ENCODE measurements around the gene MRPL4. TPM values are rescaled to one million over a fixed set of nuclear protein-coding genes. Genes with fewer than 3 reads are reported as not detected.

The MRPL4 gene
- total RNA-seq, 1 experiment from 2014 or later, result 99.3 TPM

DNA sequence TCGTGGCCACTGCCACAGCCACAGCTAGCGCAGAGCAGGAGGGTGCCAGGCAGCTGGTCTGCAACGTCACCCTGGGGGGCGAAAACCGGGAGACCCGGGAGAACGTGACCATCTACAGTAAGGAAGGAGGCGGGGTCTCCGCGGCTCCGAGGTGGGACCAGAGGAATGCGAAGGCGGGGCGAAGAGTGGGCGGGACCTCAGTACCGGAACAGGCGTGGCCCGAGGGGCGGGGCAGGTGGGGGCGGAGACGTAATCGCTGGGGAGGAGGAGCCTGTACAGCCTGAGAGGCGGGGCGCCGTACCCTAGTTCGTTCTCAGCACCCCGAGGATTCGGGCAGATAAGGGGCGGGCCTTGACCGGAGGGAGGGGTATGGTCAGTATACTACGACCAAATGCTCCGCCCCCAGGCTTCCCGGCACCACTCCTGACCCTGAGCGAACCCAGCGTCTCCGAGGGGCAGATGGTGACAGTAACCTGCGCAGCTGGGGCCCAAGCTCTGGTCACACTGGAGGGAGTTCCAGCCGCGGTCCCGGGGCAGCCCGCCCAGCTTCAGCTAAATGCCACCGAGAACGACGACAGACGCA, 40.3 kb downstream of the MRPL4 start:
- no peaks in the 10 kb centered on the region; the same call in 1 of the 2 replicates for H3K4me1 ChIP-seq (ENCODE audit: insufficient read depth, low read length)
- no peak overlapping the region for H2BK120ac ChIP-seq (ENCODE audit: low read depth, low read length, poor library complexity, severe bottlenecking)
- H2AK5ac ChIP-seq (ENCODE audit: insufficient read length, low read length), result no peak overlapping the region
- TF ChIP-seq, protein P1, sequence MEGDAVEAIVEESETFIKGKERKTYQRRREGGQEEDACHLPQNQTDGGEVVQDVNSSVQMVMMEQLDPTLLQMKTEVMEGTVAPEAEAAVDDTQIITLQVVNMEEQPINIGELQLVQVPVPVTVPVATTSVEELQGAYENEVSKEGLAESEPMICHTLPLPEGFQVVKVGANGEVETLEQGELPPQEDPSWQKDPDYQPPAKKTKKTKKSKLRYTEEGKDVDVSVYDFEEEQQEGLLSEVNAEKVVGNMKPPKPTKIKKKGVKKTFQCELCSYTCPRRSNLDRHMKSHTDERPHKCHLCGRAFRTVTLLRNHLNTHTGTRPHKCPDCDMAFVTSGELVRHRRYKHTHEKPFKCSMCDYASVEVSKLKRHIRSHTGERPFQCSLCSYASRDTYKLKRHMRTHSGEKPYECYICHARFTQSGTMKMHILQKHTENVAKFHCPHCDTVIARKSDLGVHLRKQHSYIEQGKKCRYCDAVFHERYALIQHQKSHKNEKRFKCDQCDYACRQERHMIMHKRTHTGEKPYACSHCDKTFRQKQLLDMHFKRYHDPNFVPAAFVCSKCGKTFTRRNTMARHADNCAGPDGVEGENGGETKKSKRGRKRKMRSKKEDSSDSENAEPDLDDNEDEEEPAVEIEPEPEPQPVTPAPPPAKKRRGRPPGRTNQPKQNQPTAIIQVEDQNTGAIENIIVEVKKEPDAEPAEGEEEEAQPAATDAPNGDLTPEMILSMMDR (conservative IDR thresholded peaks at IDR 0.05), result no peak
- no peak overlapping the region for H3K56ac ChIP-seq (ENCODE audit: insufficient read length, low read depth, low read length)
- no peak overlapping the region for H3K23ac ChIP-seq (ENCODE audit: insufficient read length, low read depth, low read length)
- H4K91ac ChIP-seq (ENCODE audit: insufficient read length, low read depth, low read length), result no peak overlapping the region
- peaks cover 0 to 5% of the 10 kb centered on the region in 2 experiments; a peak in 3 of 5 replicates for H3K9me3 Mint-ChIP-seq
- no peak overlapping the region for H3K27ac ChIP-seq (ENCODE audit: insufficient read length, low read depth, low read length)
- H2BK15ac ChIP-seq (ENCODE audit: low read depth, low read length), result no peak overlapping the region
- H3K27me3 ChIP-seq (ENCODE audit: insufficient read depth, low read length), result peaks cover 68% of the 10 kb centered on the region
- no peaks in the 10 kb centered on the region; a peak in 3 of 7 replicates for H3K36me3 Mint-ChIP-seq (ENCODE audit: insufficient read depth in 1 of 3, low read depth in 3 of 3)
- no peak overlapping the region for H3K18ac ChIP-seq (ENCODE audit: insufficient read length, low read depth, low read length)
- peaks cover 44% of the 10 kb centered on the region for H3K23me2 ChIP-seq (ENCODE audit: insufficient read length, low read depth, low read length, poor library complexity, severe bottlenecking)
- no peak overlapping the region for H2BK12ac ChIP-seq (ENCODE audit: insufficient read length, low read depth, low read length)
- H2BK5ac ChIP-seq (ENCODE audit: insufficient read length, low read length), result no peak overlapping the region
- peak overlapping the region; percentile 92 for H3K4me2 ChIP-seq (ENCODE audit: insufficient read depth, insufficient read length, low read length)
- no CpG with 5 or more reads among the region's 45 CpGs for WGBS (ENCODE audit: extremely low coverage, insufficient read length, low lambda C conversion rate)
- H3T11ph ChIP-seq (ENCODE audit: low read length), result no peak overlapping the region
- no peaks in the 10 kb centered on the region for H3K79me1 ChIP-seq (ENCODE audit: insufficient read depth, low read depth, low read length, poor library complexity, severe bottlenecking)
- H3K4ac ChIP-seq (ENCODE audit: low read depth, low read length), result no peak overlapping the region
- no peak overlapping the region for H4K5ac ChIP-seq (ENCODE audit: insufficient read length, low read depth, low read length)
- peak; percentile 96 for DNase-seq
- H3K4me3 Mint-ChIP-seq, result peak overlapping the region; percentile 51 to 92
- H3K27me3 Mint-ChIP-seq (ENCODE audit: low read depth), result peaks cover 99% of the 10 kb centered on the region
- peaks cover 17 to 49% of the 10 kb centered on the region in 2 experiments for H3K4me1 Mint-ChIP-seq
- H3K9ac ChIP-seq (ENCODE audit: extremely low read depth, insufficient read length, low read length), result no peak overlapping the region
- H4K20me1 ChIP-seq (ENCODE audit: control insufficient read depth, insufficient read depth, insufficient read length), result no peaks in the 10 kb centered on the region
- H3K79me2 ChIP-seq (ENCODE audit: insufficient read depth, low read length), result no peaks in the 10 kb centered on the region
- H3K9me3 ChIP-seq (ENCODE audit: control insufficient read depth, low read depth, low read length), result no peaks in the 10 kb centered on the region
- H2AFZ ChIP-seq (ENCODE audit: low read length), result no peak overlapping the region
- H2BK20ac ChIP-seq (ENCODE audit: low read depth, low read length, poor library complexity, severe bottlenecking), result no peak overlapping the region
- H4K8ac ChIP-seq (replicated peaks; ENCODE audit: insufficient read length, low read depth, low read length), result no peak overlapping the region
- H3K27ac Mint-ChIP-seq, result no peak overlapping the region; a peak in 1 of 7 replicates
- no peak overlapping the region for H3K14ac ChIP-seq (ENCODE audit: insufficient read depth, low read length)

All from H9 (cell line).